AG04450 (cell line): ENCODE measurements around the gene CHEK2. TPM values are rescaled to one million over a fixed set of nuclear protein-coding genes. Genes with fewer than 3 reads are reported as not detected.
"Not testable (repeated sequence)": the region's sequence is repeated elsewhere in the genome, so short reads cannot be mapped to it uniquely, and the experiment has no call there.

Experiments used
- CTCF ChIA-PET: fragments of 300-600, 350-600 bp; formaldehyde crosslinking; extraction: SDS; loops from one replicate; lab custom pipeline; 2022; ENCODE audit warnings: antibody characterized with exemption, inconsistent platforms; lab: Charles Lee
- POLR2A ChIA-PET: fragments of 350-600 bp; formaldehyde crosslinking; extraction: SDS; loops from one replicate; lab custom pipeline; 2021; ENCODE audit warnings: antibody characterized with exemption, inconsistent platforms; lab: Yijun Ruan, JAX
- DNase-seq: peaks from one replicate; pipeline ENCODE4 v3.0.0-alpha.2; 2011; ENCODE audit warnings: low read depth, low spot score
- H3K27ac ChIP-seq: one replicate; pipeline ENCODE4 v1.5.1; 2012; ENCODE audit warnings: low read depth, low read length, control low read depth
- H3K27me3 ChIP-seq: one replicate; pipeline ENCODE4 v1.6.0; 2012; ENCODE audit warnings: low read length; ENCODE audit not compliant: control insufficient read depth, insufficient read depth
- H3K4me3 ChIP-seq: 2 replicates; pipeline ENCODE4 v1.5.1; 2011; ENCODE audit warnings: mild to moderate bottlenecking, low read depth, low read length, control low read depth
- H3K9me3 ChIP-seq: 2 replicates; pipeline ENCODE4 v1.5.1; 2012; ENCODE audit warnings: low read length; ENCODE audit not compliant: control insufficient read depth, insufficient read depth
- CTCF ChIP-seq: IDR thresholded peaks from 2 replicates; pipeline ENCODE4 v1.5.1; 2011; ENCODE audit warnings: low read depth, low read length, control low read depth, inconsistent platforms
- polyA plus RNA-seq: library from polyadenylated mRNA; depleted of rRNA; stranded (reverse); fragments of >200 nt; gene quantifications from 2 replicates; pipeline ENCODE4 v1.2.3, GENCODE V29; 2011

The CHEK2 gene
- polyA plus RNA-seq, 1 experiment = 19.5 TPM

DNA sequence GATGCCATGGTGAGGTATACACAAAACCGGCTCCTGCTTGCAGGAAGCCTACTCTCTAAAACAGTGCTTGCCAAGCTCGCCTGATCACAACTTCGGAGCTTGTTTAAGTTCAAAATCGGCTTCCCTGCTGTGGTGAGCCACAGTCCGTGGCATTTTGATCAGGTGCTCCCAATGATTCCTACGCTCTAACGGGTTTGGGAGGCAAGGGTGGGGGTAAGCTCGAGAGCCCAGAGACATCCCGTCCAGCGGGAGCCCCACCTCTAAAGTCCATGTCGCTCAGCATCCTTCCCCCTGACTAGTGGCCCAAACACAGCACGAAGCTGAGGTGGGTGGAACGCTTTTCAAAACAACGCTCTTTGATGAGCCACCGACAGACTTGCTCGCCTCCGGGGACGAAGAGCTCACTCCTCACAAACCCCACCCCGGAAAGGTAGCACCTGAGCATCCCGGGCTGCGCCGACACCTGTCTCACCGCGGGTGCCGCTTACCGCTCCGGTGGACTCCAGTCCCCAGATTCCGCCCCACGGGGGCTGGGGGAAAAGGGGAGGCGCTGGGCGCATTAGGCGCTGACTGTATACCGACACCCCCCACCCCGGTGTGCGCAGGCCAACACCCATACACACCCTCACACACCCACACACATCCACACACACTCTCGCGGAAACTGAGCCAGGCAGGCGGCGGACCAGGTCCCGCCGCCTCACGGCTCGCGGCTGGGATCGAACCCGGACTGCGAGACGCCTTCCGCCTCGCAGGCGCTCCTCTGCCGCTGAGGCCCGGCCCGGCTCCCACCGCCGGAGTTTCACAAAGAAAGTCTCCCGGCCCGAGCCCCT, 62.6 kb downstream of the CHEK2 start:
- not testable (repeated sequence) for H3K9me3 ChIP-seq, DNase-seq, H3K27ac ChIP-seq, H3K27me3 ChIP-seq
- POLR2A ChIA-PET = interaction anchor here (1.0 to 2.1 kb wide), 4 partner anchors 31 to 122 kb away, joined by 3 to 6 read pairs (median 6); partner anchors contain the start of gene XBP1
- CTCF ChIA-PET = interaction anchor here (0.6 kb wide), 1 partner anchor 598 kb away, joined by 3 read pairs; no protein-coding TSS in a partner anchor
- H3K4me3 ChIP-seq = peak overlapping the region; percentile 77

GRCh38 chr22:28678170-28678569, 63.5 kb downstream of the CHEK2 start:
- H3K9me3 ChIP-seq, H3K27ac ChIP-seq, H3K27me3 ChIP-seq, CTCF ChIA-PET, DNase-seq: not testable (repeated sequence)
- peak overlapping the region; percentile 7; the same call in 1 of the 2 replicates for H3K4me3 ChIP-seq
- POLR2A ChIA-PET = interaction anchor here (2.1 kb wide), 1 partner anchor 70 kb away, joined by 6 read pairs; no protein-coding TSS in a partner anchor

- POLR2A ChIA-PET = no interaction called here
- Histone ChIP-seq H3K27me3 (no peaks in the 10 kb centered on the region), H3K9me3 (peaks cover 7% of the 10 kb centered on the region; the same call in 1 of the 2 replicates), H3K27ac (no peak overlapping the region), H3K4me3 (no peak overlapping the region)
- CTCF ChIA-PET = no interaction called here
- no peak for DNase-seq
- TF ChIP-seq CTCF = no peak
Measured at GRCh38 chr22:28674121-28674563, 67.5 kb downstream of the CHEK2 start.

DNA sequence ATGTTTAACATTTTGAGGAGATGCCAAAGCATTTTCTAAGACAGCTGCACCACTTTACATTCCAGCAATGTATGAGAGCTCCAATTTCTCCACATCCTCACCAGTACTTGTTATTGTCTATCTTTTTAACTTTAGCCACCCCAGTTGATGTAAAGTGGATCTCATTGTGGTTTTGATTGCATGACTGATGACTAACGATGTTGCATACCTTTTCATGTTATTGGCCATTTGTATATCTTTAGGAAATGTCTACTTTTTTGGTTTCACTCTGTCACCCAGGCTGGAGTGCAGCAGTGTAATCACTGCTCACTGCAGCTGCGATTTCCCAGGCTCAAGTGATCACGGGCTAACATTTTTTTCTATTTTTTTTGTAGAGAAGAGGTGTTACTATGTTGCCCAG, 70.9 kb downstream of the CHEK2 start:
- no peak for TF ChIP-seq CTCF
- no peak overlapping the region for H3K4me3 ChIP-seq
- CTCF ChIA-PET = interaction anchor here (0.6 kb wide), 1 partner anchor 369 kb away, joined by 6 read pairs; no protein-coding TSS in a partner anchor
- POLR2A ChIA-PET = no interaction called here
- H3K9me3 ChIP-seq = peaks cover 7% of the 10 kb centered on the region; the same call in 1 of the 2 replicates
- H3K27ac ChIP-seq = no peak overlapping the region
- DNase-seq = no peak
- no peaks in the 10 kb centered on the region for H3K27me3 ChIP-seq

- H3K9me3 ChIP-seq = peaks cover 7% of the 10 kb centered on the region; the same call in 1 of the 2 replicates
- no peak overlapping the region for H3K4me3 ChIP-seq
- no peak for DNase-seq
- POLR2A ChIA-PET = no interaction called here
- TF ChIP-seq CTCF = no peak
- no peak overlapping the region for H3K27ac ChIP-seq
- CTCF ChIA-PET = no interaction called here
- no peaks in the 10 kb centered on the region for H3K27me3 ChIP-seq
Measured at GRCh38 chr22:28670161-28670560, 71.5 kb downstream of the CHEK2 start.

GRCh38 chr22:28669387-28669786, 72.2 kb downstream of the CHEK2 start:
- Histone ChIP-seq H3K9me3 (peaks cover 7% of the 10 kb centered on the region; the same call in 1 of the 2 replicates), H3K27me3 (no peaks in the 10 kb centered on the region), H3K4me3 (no peak overlapping the region), H3K27ac (no peak overlapping the region)
- no peak for DNase-seq
- TF ChIP-seq CTCF = no peak
- CTCF ChIA-PET = no interaction called here
- POLR2A ChIA-PET = no interaction called here

DNA sequence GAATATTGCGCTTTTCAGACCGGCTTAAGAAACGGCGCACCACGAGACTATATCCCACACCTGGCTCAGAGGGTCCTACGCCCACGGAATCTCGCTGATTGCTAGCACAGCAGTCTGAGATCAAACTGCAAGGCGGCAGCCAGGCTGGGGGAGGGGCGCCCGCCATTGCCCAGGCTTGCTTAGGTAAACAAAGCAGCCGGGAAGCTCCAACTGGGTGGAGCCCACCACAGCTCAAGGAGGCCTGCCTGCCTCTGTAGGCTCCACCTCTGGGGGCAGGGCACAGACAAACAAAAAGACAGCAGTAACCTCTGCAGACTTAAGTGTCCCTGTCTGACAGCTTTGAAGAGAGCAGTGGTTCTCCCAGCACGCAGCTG, 78.1 kb downstream of the CHEK2 start:
- H3K9me3 ChIP-seq, H3K4me3 ChIP-seq, CTCF ChIA-PET, H3K27me3 ChIP-seq, POLR2A ChIA-PET, H3K27ac ChIP-seq, DNase-seq: not testable (repeated sequence)
